Trophoblast cell (in vitro differentiated cells and primary cell): ENCODE data around the gene ADAMTS12.

Experiments
- DNase-seq, 2 donors: peaks; one replicate each; pipeline ENCODE4 v3.0.0-alpha.2; 2016
- H2AFZ ChIP-seq: 2 replicates; pipeline ENCODE4 v1.6.1; 2013; ENCODE audit warnings: low read length, moderate library complexity, mild to moderate bottlenecking; ENCODE audit not compliant: insufficient read depth, poor library complexity
- H2AK5ac ChIP-seq: 2 replicates; pipeline ENCODE4 v1.6.1; 2013; ENCODE audit warnings: mild to moderate bottlenecking, low read length
- H2BK120ac ChIP-seq: 2 replicates; pipeline ENCODE4 v1.6.1; 2013; ENCODE audit warnings: low read length, mild to moderate bottlenecking, moderate library complexity; ENCODE audit not compliant: insufficient read depth, poor library complexity
- H2BK12ac ChIP-seq: 2 replicates; pipeline ENCODE4 v1.6.1; 2013; ENCODE audit warnings: mild to moderate bottlenecking, low read length, moderate library complexity
- H2BK5ac ChIP-seq: 2 replicates; pipeline ENCODE4 v1.6.1; 2013; ENCODE audit warnings: low read length, low read depth, moderate library complexity, mild to moderate bottlenecking; ENCODE audit not compliant: poor library complexity
- H3K14ac ChIP-seq: 2 replicates; pipeline ENCODE4 v1.6.1; 2013; ENCODE audit warnings: mild to moderate bottlenecking, low read length
- H3K18ac ChIP-seq: 2 replicates; pipeline ENCODE4 v1.6.1; 2013; ENCODE audit warnings: mild to moderate bottlenecking, low read length
- H3K23ac ChIP-seq: 2 replicates; pipeline ENCODE4 v1.6.1; 2013; ENCODE audit warnings: low read length
- H3K27ac ChIP-seq: 2 replicates; pipeline ENCODE4 v1.5.1; 2013; ENCODE audit warnings: low read depth, mild to moderate bottlenecking, inconsistent platforms, low read length, moderate library complexity
- H3K27me3 ChIP-seq: 2 replicates; pipeline ENCODE4 v1.6.1; 2013; ENCODE audit warnings: inconsistent platforms, mild to moderate bottlenecking, low read length, moderate library complexity; ENCODE audit not compliant: insufficient read depth
- H3K36me3 ChIP-seq, 2 experiments: 1 replicate in 1 of 2; 2 replicates in 1 of 2; pipeline ENCODE4 v1.6.1; 2013; ENCODE audit warnings: low read length in 2 of 2, mild to moderate bottlenecking in 2 of 2, moderate library complexity in 1 of 2; ENCODE audit not compliant: insufficient read depth in 2 of 2, control insufficient read depth in 1 of 2
- H3K4ac ChIP-seq: 2 replicates; pipeline ENCODE4 v1.6.1; 2013; ENCODE audit warnings: low read depth, mild to moderate bottlenecking, low read length, moderate library complexity
- H3K4me1 ChIP-seq, 2 experiments: 1 replicate in 1 of 2; 2 replicates in 1 of 2; pipeline ENCODE4 v1.6.1; 2013; ENCODE audit warnings: low read length in 2 of 2, mild to moderate bottlenecking in 2 of 2, moderate library complexity in 1 of 2; ENCODE audit not compliant: insufficient read depth in 2 of 2, control insufficient read depth in 1 of 2
- H3K4me2 ChIP-seq: 2 replicates; pipeline ENCODE4 v1.6.1; 2013; ENCODE audit warnings: inconsistent platforms, mild to moderate bottlenecking, low read length, moderate library complexity
- H3K4me3 ChIP-seq: 2 replicates; pipeline ENCODE4 v1.5.1; 2013; ENCODE audit warnings: mild to moderate bottlenecking, low read depth, low read length, inconsistent platforms
- H3K79me1 ChIP-seq: one replicate; pipeline ENCODE4 v1.6.1; 2013; ENCODE audit warnings: low read length
- H3K79me2 ChIP-seq: 2 replicates; pipeline ENCODE4 v1.6.1; 2013; ENCODE audit warnings: low read length, mild to moderate bottlenecking; ENCODE audit not compliant: control insufficient read depth, insufficient read depth, poor library complexity
- H3K9ac ChIP-seq: 2 replicates; pipeline ENCODE4 v1.6.1; 2013; ENCODE audit warnings: mild to moderate bottlenecking, low read length
- H3K9me3 ChIP-seq: 2 replicates; pipeline ENCODE4 v1.6.1; 2013; ENCODE audit warnings: low read depth, mild to moderate bottlenecking, control low read depth, inconsistent platforms, low read length; ENCODE audit not compliant: insufficient read depth
- H4K12ac ChIP-seq: 2 replicates; pipeline ENCODE4 v1.6.1; 2013; ENCODE audit warnings: low read depth, mild to moderate bottlenecking, low read length, moderate library complexity
- H4K8ac ChIP-seq: 2 replicates; pipeline ENCODE4 v1.6.1; 2013; ENCODE audit warnings: low read depth, mild to moderate bottlenecking, low read length, moderate library complexity
- H4K91ac ChIP-seq: one replicate; pipeline ENCODE4 v1.6.1; 2013; ENCODE audit warnings: low read depth, mild to moderate bottlenecking, low read length, moderate library complexity
- WGBS: extraction: QIAGEN DNeasy Blood & Tissue Kit; methylation state at CpG from one replicate; pipeline ENCODE4 v1.1.7; 2013; ENCODE audit warnings: missing lambda C conversion rate; ENCODE audit not compliant: insufficient read length, insufficient coverage; ENCODE audit errors: extremely low coverage; 5-methylcytosine and 5-hydroxymethylcytosine counted together

ADAMTS12 gene

DNA sequence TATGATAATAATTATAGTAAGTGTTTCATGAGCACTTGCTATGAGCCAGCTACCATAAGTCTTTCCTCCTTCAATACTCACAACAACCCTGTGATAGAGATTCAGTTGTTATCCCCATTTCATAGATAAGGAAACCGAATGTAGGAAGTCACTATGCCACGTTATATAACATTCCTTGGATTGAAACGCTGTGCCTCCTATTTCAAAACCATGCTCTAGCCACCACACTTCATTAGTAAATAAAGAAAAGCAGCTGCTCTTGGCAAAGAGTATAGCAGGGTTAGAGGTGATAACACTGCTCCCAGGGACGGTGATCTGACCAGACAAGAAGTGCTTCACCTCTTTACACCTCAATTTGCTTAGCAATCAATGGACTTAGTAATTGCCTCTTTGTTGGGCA lies 5.5 kb downstream of the ADAMTS12 start:
- H3K23ac ChIP-seq = no peak overlapping the region
- no peaks in the 10 kb centered on the region for H3K79me2 ChIP-seq
- no peak overlapping the region for H4K8ac ChIP-seq
- no peaks in the 10 kb centered on the region for H3K36me3 ChIP-seq
- no peak overlapping the region for H3K18ac ChIP-seq
- no peak overlapping the region for H4K91ac ChIP-seq
- H3K4ac ChIP-seq = no peak overlapping the region
- H3K9me3 ChIP-seq = no peaks in the 10 kb centered on the region
- no peak for DNase-seq
- no peak overlapping the region for H2BK120ac ChIP-seq
- H3K4me1 ChIP-seq = peaks cover 0 to 5% of the 10 kb centered on the region in 2 experiments
- no peaks in the 10 kb centered on the region for H3K27me3 ChIP-seq
- H3K79me1 ChIP-seq = no peaks in the 10 kb centered on the region
- H3K4me3 ChIP-seq = no peak overlapping the region
- H2AK5ac ChIP-seq = no peak overlapping the region
- H4K12ac ChIP-seq = no peak overlapping the region
- no peak overlapping the region for H2BK5ac ChIP-seq
- no peak overlapping the region for H2AFZ ChIP-seq
- no peak overlapping the region for H3K9ac ChIP-seq
- WGBS = no CpG with 5 or more reads among the region's 4 CpGs
- H2BK12ac ChIP-seq = no peak overlapping the region
- no peak overlapping the region for H3K14ac ChIP-seq
- no peak overlapping the region for H3K27ac ChIP-seq
- H3K4me2 ChIP-seq = no peak overlapping the region

DNA sequence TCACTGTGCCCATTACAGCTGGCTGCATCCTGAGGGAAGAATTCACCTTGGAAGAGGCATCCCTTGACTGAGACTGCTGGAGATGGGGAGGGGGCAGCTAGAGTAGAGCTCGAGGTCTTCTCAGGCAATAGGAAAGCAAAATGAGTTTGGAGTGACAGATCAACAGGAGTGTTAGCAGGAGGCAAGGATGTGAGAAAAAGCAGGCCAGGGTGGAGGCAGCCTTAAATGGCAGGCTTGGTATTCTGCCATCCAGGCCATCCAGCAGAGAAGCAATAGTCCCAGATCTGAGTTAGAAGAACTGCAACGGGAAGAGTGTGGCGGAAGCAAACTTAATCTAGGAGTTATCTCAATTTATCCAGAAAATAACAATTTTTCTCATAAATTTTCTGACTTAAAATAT lies 6.1 kb downstream of the ADAMTS12 start:
- no peak overlapping the region for H2BK12ac ChIP-seq
- no peak overlapping the region for H2BK5ac ChIP-seq
- H4K8ac ChIP-seq = no peak overlapping the region
- no peak overlapping the region for H3K4ac ChIP-seq
- no peak overlapping the region for H3K18ac ChIP-seq
- H2AK5ac ChIP-seq = no peak overlapping the region
- H3K9ac ChIP-seq = no peak overlapping the region
- WGBS = no CpG with 5 or more reads among the region's 3 CpGs
- H4K12ac ChIP-seq = no peak overlapping the region
- H3K27me3 ChIP-seq = no peaks in the 10 kb centered on the region
- no peak for DNase-seq
- no peak overlapping the region for H3K14ac ChIP-seq
- H3K36me3 ChIP-seq = peaks cover 0 to 1% of the 10 kb centered on the region in 2 experiments
- H4K91ac ChIP-seq = no peak overlapping the region
- no peak overlapping the region for H2BK120ac ChIP-seq
- no peak overlapping the region for H3K27ac ChIP-seq
- H3K9me3 ChIP-seq = no peaks in the 10 kb centered on the region
- peaks cover 0 to 3% of the 10 kb centered on the region in 2 experiments for H3K4me1 ChIP-seq
- H3K79me1 ChIP-seq = no peaks in the 10 kb centered on the region
- no peak overlapping the region for H2AFZ ChIP-seq
- no peak overlapping the region for H3K4me3 ChIP-seq
- no peaks in the 10 kb centered on the region for H3K79me2 ChIP-seq
- H3K23ac ChIP-seq = no peak overlapping the region
- H3K4me2 ChIP-seq = no peak overlapping the region

DNA sequence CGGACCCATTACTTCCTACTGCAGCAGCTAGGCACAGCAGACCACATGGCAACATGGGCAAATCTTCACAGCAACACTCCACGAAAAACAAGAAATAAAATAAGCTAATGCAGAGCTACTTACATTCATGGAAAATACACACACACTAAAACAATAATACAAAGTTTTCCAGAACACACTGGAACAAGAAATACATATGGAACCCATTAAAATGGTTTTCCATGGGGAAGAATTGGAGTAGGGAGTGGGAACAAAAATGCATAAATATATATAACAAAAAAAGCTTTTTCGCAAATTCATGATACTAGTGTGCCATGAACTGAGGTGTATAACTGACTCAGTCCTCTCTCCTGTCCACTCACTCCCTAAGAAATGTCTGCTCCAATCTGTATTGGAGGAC lies 8.3 kb downstream of the ADAMTS12 start:
- H3K9me3 ChIP-seq = no peaks in the 10 kb centered on the region
- no peaks in the 10 kb centered on the region for H3K79me1 ChIP-seq
- WGBS = no CpG with 5 or more reads among the region's 3 CpGs
- DNase-seq = no peak
- no peak overlapping the region for H3K23ac ChIP-seq
- no peak overlapping the region for H2AFZ ChIP-seq
- H3K4me2 ChIP-seq = no peak overlapping the region
- no peak overlapping the region for H2BK120ac ChIP-seq
- no peaks in the 10 kb centered on the region for H3K4me1 ChIP-seq
- no peak overlapping the region for H4K91ac ChIP-seq
- no peaks in the 10 kb centered on the region for H3K27me3 ChIP-seq
- H3K27ac ChIP-seq = no peak overlapping the region
- no peak overlapping the region for H4K8ac ChIP-seq
- no peak overlapping the region for H3K4me3 ChIP-seq
- H3K18ac ChIP-seq = no peak overlapping the region
- no peak overlapping the region for H4K12ac ChIP-seq
- H2BK5ac ChIP-seq = no peak overlapping the region
- no peak overlapping the region for H3K4ac ChIP-seq
- no peak overlapping the region for H3K9ac ChIP-seq
- no peak overlapping the region for H3K14ac ChIP-seq
- no peak overlapping the region for H2BK12ac ChIP-seq
- peaks cover 0 to 1% of the 10 kb centered on the region in 2 experiments for H3K36me3 ChIP-seq
- H3K79me2 ChIP-seq = no peaks in the 10 kb centered on the region
- no peak overlapping the region for H2AK5ac ChIP-seq

DNA sequence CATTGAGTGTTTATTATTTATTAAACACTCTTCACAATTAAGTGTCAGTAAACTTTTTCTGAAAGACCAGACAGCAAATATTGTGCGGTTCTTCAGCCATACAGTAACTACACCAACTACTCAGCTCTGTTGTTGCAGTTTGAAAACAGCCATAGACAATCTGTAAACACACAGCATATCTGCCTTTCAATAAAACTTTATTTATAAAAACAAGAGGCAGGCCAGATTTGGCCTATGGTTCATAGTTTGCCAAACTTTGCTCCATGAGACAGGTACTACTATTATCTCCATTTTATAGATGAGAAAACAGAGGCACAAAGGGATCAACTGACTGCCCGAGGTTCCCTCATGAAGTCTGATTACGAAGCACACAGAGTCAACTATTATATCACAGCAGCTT lies 11.5 kb downstream of the ADAMTS12 start:
- WGBS = no CpG with 5 or more reads among the region's 3 CpGs
- H3K9me3 ChIP-seq = no peaks in the 10 kb centered on the region
- H4K91ac ChIP-seq = no peak overlapping the region
- no peak overlapping the region for H4K8ac ChIP-seq
- no peak overlapping the region for H3K9ac ChIP-seq
- H2AK5ac ChIP-seq = no peak overlapping the region
- no peak overlapping the region for H3K14ac ChIP-seq
- H3K27ac ChIP-seq = no peak overlapping the region
- H3K36me3 ChIP-seq = peaks cover 0 to 1% of the 10 kb centered on the region in 2 experiments
- H3K18ac ChIP-seq = no peak overlapping the region
- H2BK120ac ChIP-seq = no peak overlapping the region
- no peak overlapping the region for H2AFZ ChIP-seq
- no peaks in the 10 kb centered on the region for H3K4me1 ChIP-seq
- H3K4ac ChIP-seq = no peak overlapping the region
- no peaks in the 10 kb centered on the region for H3K79me2 ChIP-seq
- no peak overlapping the region for H4K12ac ChIP-seq
- H3K23ac ChIP-seq = no peak overlapping the region
- no peak overlapping the region for H3K4me2 ChIP-seq
- H3K4me3 ChIP-seq = no peak overlapping the region
- no peak overlapping the region for H2BK12ac ChIP-seq
- H3K27me3 ChIP-seq = no peaks in the 10 kb centered on the region
- DNase-seq = no peak
- no peak overlapping the region for H2BK5ac ChIP-seq
- H3K79me1 ChIP-seq = no peaks in the 10 kb centered on the region
